GM13977 (cell line): ENCODE data around the gene PIEZO1.
A peak's percentile ranks its signal among the peaks of the same experiment; 100 is the strongest.

Experiments used
- DNase-seq: peaks from one replicate; pipeline ENCODE4 v3.0.0; 2012; ENCODE audit warnings: low spot score
- in situ Hi-C: fragments of 300-500 bp; cut with MboI; formaldehyde crosslinking; loops from one replicate; pipeline ENCODE4 v1.12.0; 2022; ENCODE audit warnings: low sequenced_read_pairs, low pct_unique_long_range_greater_than_20kb, mixed read lengths, inconsistent platforms; ENCODE audit not compliant: unreplicated experiment
- TF ChIP-seq, protein P1 (sequence below): IDR thresholded peaks from 2 replicates; pipeline ENCODE4 v1.5.1; 2012; ENCODE audit warnings: mild to moderate bottlenecking, control low read depth; ENCODE audit not compliant: insufficient read depth; ENCODE audit errors: extremely low read depth, missing control alignments

The PIEZO1 gene

GRCh38 chr16:88699180-88699579 lies 85.8 kb downstream of the PIEZO1 start:
- TF ChIP-seq, protein P1, sequence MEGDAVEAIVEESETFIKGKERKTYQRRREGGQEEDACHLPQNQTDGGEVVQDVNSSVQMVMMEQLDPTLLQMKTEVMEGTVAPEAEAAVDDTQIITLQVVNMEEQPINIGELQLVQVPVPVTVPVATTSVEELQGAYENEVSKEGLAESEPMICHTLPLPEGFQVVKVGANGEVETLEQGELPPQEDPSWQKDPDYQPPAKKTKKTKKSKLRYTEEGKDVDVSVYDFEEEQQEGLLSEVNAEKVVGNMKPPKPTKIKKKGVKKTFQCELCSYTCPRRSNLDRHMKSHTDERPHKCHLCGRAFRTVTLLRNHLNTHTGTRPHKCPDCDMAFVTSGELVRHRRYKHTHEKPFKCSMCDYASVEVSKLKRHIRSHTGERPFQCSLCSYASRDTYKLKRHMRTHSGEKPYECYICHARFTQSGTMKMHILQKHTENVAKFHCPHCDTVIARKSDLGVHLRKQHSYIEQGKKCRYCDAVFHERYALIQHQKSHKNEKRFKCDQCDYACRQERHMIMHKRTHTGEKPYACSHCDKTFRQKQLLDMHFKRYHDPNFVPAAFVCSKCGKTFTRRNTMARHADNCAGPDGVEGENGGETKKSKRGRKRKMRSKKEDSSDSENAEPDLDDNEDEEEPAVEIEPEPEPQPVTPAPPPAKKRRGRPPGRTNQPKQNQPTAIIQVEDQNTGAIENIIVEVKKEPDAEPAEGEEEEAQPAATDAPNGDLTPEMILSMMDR: no peak
- in situ Hi-C loops: no loop called here
- no peak for DNase-seq

DNA sequence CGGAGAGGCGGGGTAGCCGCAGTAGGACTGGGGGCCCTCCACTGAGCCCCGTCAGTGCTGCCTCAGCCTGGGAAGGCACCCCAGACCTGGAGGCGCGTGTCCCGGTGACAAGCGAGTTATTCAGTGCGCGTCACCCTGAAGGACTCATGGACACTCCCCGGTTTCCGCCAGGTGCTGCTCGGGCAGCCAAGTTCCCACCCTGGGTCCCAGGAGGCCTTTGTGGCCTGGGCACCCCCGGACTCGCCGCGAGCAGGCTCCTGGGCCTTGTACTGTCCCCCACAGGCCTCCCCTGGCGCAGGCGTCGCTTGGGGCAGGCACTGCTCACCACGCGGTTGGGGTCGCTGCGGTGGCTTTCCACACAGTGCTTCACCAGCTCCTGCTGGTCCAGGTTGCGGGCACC lies 86.4 kb downstream of the PIEZO1 start:
- TF ChIP-seq, protein P1: no peak
- in situ Hi-C loops: no loop called here
- DNase-seq: no peak

GRCh38 chr16:88697831-88698615 lies 87.0 kb downstream of the PIEZO1 start:
- no peak for DNase-seq
- TF ChIP-seq, protein P1: peak; percentile 39
- in situ Hi-C loops: no loop called here

- TF ChIP-seq, protein P1: no peak
- DNase-seq: no peak
- in situ Hi-C loops: no loop called here
These were observed 87.7 kb downstream of the PIEZO1 start for GRCh38 chr16:88697116-88697830.

GRCh38 chr16:88696441-88696840 lies 88.6 kb downstream of the PIEZO1 start:
- TF ChIP-seq, protein P1: no peak
- DNase-seq: no peak
- in situ Hi-C loops: no loop called here

GRCh38 chr16:88695753-88696152 lies 89.3 kb downstream of the PIEZO1 start:
- DNase-seq: no peak
- in situ Hi-C loops: no loop called here
- TF ChIP-seq, protein P1: no peak
